ENCODE results near the gene THRAP3. TPM values are rescaled to one million over a fixed set of nuclear protein-coding genes. Genes with fewer than 3 reads are reported as not detected.
"Not testable (repeated sequence)": the region's sequence is repeated elsewhere in the genome, so short reads cannot be mapped to it uniquely, and the experiment has no call there.

Gene THRAP3
- total RNA-seq, 2 experiments from 2014 or later: 136 to 140 TPM

DNA sequence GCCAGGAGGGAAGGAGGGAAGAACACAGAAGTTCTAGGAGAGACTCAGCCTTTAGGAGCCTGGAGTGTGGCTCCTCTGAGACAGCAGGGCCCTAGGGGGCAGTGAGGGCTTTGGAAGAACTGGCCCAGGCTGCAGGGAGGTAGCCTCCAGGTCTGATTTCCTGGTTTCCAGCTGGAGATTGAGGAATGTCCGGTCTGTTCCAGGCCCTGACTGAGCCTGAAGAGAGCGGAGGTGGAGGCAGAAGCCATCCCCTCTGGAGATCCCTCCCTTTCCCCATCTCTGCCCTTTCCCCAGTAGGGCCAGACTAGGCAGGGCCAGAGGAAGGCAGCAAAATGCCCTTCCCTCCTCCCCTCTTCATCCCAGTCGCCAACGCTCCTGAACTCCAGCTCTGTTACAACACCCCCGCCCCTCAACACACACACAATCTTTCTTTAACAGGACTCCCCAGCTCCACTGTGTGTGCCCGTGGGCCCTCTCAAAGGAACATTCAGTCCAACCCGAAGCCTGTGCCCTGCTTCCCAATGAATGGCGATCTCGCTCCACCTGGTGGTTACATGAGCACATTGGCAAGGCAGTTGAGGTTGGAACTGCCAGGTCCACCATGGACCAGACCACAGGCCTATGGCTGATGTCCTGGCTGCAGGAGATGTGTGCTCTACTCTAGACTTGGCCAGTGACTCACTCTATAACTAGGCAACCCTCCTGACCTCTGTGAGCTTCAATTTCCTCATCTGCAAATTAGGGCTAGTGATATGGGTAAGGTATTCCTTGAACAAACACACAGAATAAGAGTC, 36.2 kb upstream of the THRAP3 start:
- DNase-seq (peak; percentile 87), ATAC-seq (peak; percentile 99)
- Mint-ChIP-seq H3K4me3 (no peak overlapping the region), H3K36me3 (ENCODE audit: low read depth) (no peaks in the 10 kb centered on the region), H3K9me3 (ENCODE audit: insufficient read depth) (no peaks in the 10 kb centered on the region), H3K27ac (peak overlapping the region; percentile 73), H3K27me3 (ENCODE audit: low read depth) (no peaks in the 10 kb centered on the region), H3K4me1 (ENCODE audit: low read depth) (peaks cover 5% of the 10 kb centered on the region)
- POLR2A ChIA-PET: interaction anchor here (0.7 to 2.2 kb wide), 6 partner anchors 28 to 38 kb away, joined by 3 to 27 read pairs (median 5); partner anchors contain the start of genes MAP7D1 and TRAPPC3
- CTCF ChIA-PET: interaction anchor here (0.5 to 8.5 kb wide), 34 partner anchors 9 to 234 kb away, joined by 3 to 209 read pairs (median 5); partner anchors contain the start of genes MAP7D1, THRAP3 and TRAPPC3

DNA sequence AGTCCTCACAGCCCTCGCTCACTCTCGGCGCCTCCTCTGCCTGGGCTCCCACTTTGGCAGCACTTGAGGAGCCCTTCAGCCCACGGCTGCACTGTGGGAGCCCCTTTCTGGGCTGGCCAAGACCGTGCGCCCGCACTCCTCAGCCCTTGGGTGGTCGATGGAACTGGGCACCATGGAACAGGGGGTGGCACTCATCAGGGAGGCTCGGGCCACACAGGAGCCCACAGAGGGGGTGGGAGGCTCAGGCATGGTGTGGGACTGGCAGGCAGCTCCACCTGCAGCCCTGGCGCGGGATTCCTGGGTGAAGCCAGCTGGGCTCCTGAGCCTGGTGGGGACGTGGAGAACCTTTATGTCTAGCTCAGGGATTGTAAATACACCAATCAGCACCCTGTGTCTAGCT, 27.4 kb upstream of the THRAP3 start:
- ATAC-seq; H3K4me3 Mint-ChIP-seq; DNase-seq; H3K27me3 Mint-ChIP-seq (ENCODE audit: low read depth); H3K27ac Mint-ChIP-seq; H3K4me1 Mint-ChIP-seq (ENCODE audit: low read depth); H3K9me3 Mint-ChIP-seq (ENCODE audit: insufficient read depth); POLR2A ChIA-PET; H3K36me3 Mint-ChIP-seq (ENCODE audit: low read depth): not testable (repeated sequence)
- CTCF ChIA-PET: interaction anchor here (1.9 kb wide), 1 partner anchor 8 kb away, joined by 4 read pairs; no protein-coding TSS in a partner anchor

DNA sequence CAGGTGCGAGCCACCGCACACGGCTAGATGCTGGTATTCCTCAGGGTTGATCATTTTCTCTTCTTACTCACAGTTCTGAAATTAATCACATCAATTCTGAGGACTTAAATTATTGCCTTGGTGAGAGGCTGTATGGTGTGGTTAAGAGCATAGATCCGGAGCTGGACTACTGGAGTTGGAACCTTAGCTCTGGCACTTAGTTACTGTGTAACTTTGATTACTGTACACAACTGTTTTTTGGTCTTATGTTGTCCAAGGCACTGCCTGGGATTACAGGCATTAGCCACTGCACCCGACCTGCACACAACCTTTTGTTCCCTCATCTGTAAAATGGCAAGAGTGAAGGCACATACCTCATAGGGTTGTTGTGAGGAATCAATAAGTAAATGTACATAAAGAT, 25.6 kb upstream of the THRAP3 start:
- Mint-ChIP-seq H3K4me1 (ENCODE audit: low read depth) (peaks cover 4% of the 10 kb centered on the region), H3K9me3 (ENCODE audit: insufficient read depth) (no peaks in the 10 kb centered on the region), H3K27me3 (ENCODE audit: low read depth) (peaks cover 2% of the 10 kb centered on the region), H3K27ac (no peak overlapping the region), H3K4me3 (no peak overlapping the region), H3K36me3 (ENCODE audit: low read depth) (no peaks in the 10 kb centered on the region)
- no peak for ATAC-seq
- ChIA-PET CTCF (no interaction called here), POLR2A (interaction anchor here (0.6 kb wide), 2 partner anchors 85 to 354 kb away, joined by 3 to 4 read pairs; no protein-coding TSS in a partner anchor)
- DNase-seq: no peak

DNA sequence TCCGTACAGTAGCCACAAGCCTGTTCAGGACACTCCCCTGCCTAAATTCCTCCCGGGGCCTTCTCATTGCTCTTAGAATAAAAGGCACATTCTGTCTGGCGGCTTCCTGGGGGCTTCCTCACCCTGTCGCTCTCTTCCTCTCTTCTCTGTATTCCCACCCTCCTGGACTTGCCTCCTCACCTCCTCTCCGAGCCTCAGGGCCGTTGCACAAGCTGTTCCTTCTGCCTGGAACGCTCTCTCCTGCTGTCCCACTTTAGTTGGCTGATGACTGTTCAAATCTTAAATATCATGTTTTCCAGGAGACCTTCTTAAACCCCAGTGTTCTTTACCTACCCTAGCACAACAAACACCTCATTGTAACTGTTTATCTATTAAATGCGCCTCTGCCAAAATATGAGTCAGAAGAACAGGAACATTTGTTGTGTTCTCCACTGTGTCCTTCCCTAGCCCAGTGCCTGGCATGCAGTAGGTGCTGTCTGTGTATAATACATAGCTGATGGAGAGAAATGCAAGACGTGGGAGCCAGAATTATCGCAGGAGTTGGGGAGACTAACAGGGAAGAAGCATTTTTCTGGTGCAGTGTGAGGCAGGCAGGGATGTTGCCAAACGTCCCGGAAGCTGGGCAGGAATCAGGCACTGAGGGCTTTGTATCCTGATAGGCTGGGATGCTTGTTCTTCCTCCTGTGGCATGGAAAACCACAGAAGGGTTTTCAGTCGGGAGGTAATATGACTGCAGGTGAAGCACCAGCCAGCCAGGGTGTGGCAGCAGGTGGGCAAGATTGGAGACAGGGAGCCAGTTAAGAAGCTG, 24.1 kb upstream of the THRAP3 start:
- Mint-ChIP-seq H3K9me3 (ENCODE audit: insufficient read depth) (no peaks in the 10 kb centered on the region), H3K4me3 (no peak overlapping the region), H3K27ac (no peak overlapping the region), H3K27me3 (ENCODE audit: low read depth) (peaks cover 2% of the 10 kb centered on the region), H3K36me3 (ENCODE audit: low read depth) (no peaks in the 10 kb centered on the region), H3K4me1 (ENCODE audit: low read depth) (peaks cover 4% of the 10 kb centered on the region)
- ChIA-PET POLR2A (no interaction called here), CTCF (interaction anchor here (1.2 kb wide), 1 partner anchor 63 kb away, joined by 3 read pairs; no protein-coding TSS in a partner anchor)
- DNase-seq (no peak), ATAC-seq (no peak)

DNA sequence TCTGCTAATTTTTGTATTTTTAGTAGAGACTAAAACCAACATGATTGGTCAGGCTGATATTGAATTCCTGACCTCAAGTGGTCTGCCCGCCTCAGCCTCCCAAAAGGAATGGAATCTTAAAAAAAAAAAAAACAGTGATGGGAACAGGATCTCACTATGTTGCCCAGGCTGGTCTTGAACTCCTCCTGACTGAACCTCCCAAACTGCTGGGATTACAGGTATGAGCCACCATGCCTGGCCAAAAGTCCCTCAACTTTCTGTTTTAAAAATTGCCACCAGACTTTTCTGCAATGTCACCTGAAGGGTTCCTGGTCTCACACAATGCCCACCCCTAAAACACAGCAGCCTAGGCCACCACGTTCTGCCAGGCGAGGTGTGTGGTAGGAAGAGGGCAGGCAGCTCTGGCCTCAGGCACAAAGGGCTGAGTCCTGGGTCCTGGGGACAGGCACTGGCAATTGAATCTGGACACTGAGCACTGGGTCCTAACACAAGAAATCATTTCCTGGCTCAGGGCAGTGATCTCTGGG, 21.2 kb upstream of the THRAP3 start:
- ChIA-PET CTCF (no interaction called here), POLR2A (no interaction called here)
- H3K4me3 Mint-ChIP-seq: no peak overlapping the region
- DNase-seq (no peak), ATAC-seq (no peak)
- H3K36me3 Mint-ChIP-seq (ENCODE audit: low read depth): no peaks in the 10 kb centered on the region
- H3K27ac Mint-ChIP-seq: no peak overlapping the region
- no peaks in the 10 kb centered on the region for H3K9me3 Mint-ChIP-seq (ENCODE audit: insufficient read depth)
- H3K4me1 Mint-ChIP-seq (ENCODE audit: low read depth): peaks cover 7% of the 10 kb centered on the region
- peaks cover 2% of the 10 kb centered on the region for H3K27me3 Mint-ChIP-seq (ENCODE audit: low read depth)

- Mint-ChIP-seq H3K4me1 (ENCODE audit: low read depth) (peaks cover 7% of the 10 kb centered on the region), H3K36me3 (ENCODE audit: low read depth) (no peaks in the 10 kb centered on the region), H3K27ac (no peak overlapping the region), H3K27me3 (ENCODE audit: low read depth) (peaks cover 2% of the 10 kb centered on the region), H3K9me3 (ENCODE audit: insufficient read depth) (no peaks in the 10 kb centered on the region), H3K4me3 (no peak overlapping the region)
- no peak for DNase-seq
- ATAC-seq: no peak
- POLR2A ChIA-PET: no interaction called here
- CTCF ChIA-PET: no interaction called here
Measured at GRCh38 chr1:36203554-36204346, 20.5 kb upstream of the THRAP3 start.

GRCh38 chr1:36204347-36204909, 19.8 kb upstream of the THRAP3 start:
- DNase-seq: no peak
- no peak overlapping the region for H3K27ac Mint-ChIP-seq
- H3K36me3 Mint-ChIP-seq (ENCODE audit: low read depth): no peaks in the 10 kb centered on the region
- POLR2A ChIA-PET: no interaction called here
- peaks cover 2% of the 10 kb centered on the region for H3K27me3 Mint-ChIP-seq (ENCODE audit: low read depth)
- peaks cover 7% of the 10 kb centered on the region for H3K4me1 Mint-ChIP-seq (ENCODE audit: low read depth)
- no peaks in the 10 kb centered on the region for H3K9me3 Mint-ChIP-seq (ENCODE audit: insufficient read depth)
- no peak overlapping the region for H3K4me3 Mint-ChIP-seq
- CTCF ChIA-PET: no interaction called here
- no peak for ATAC-seq

GRCh38 chr1:36206323-36206858, 17.9 kb upstream of the THRAP3 start:
- H3K4me3 Mint-ChIP-seq: no peak overlapping the region
- ATAC-seq: peak; percentile 30
- H3K4me1 Mint-ChIP-seq (ENCODE audit: low read depth): peaks cover 7% of the 10 kb centered on the region

GRCh38 chr1:36207339-36207738, 16.9 kb upstream of the THRAP3 start:
- ChIA-PET POLR2A (interaction anchor here (0.9 kb wide), 1 partner anchor 15 kb away, joined by 3 read pairs; no protein-coding TSS in a partner anchor), CTCF (interaction anchor here (1.3 kb wide), 1 partner anchor 58 kb away, joined by 5 read pairs; the partner anchor contains the start of gene TRAPPC3)

More at GRCh38 chr1:36206323-36206858, 17.9 kb upstream of the THRAP3 start:
- no peaks in the 10 kb centered on the region for H3K9me3 Mint-ChIP-seq (ENCODE audit: insufficient read depth)
- POLR2A ChIA-PET: interaction anchor here (0.9 to 1.6 kb wide), 2 partner anchors 16 to 31 kb away, joined by 3 read pairs; no protein-coding TSS in a partner anchor
- no peaks in the 10 kb centered on the region for H3K36me3 Mint-ChIP-seq (ENCODE audit: low read depth)
- DNase-seq: no peak
- CTCF ChIA-PET: interaction anchor here (1.3 kb wide), 1 partner anchor 57 kb away, joined by 5 read pairs; the partner anchor contains the start of gene TRAPPC3
- no peaks in the 10 kb centered on the region for H3K27me3 Mint-ChIP-seq (ENCODE audit: low read depth)
- no peak overlapping the region for H3K27ac Mint-ChIP-seq

GRCh38 chr1:36208978-36209703, 15.1 kb upstream of the THRAP3 start:
- peaks cover 15% of the 10 kb centered on the region for H3K4me1 Mint-ChIP-seq (ENCODE audit: low read depth)
- ChIA-PET POLR2A (interaction anchor here (0.6 to 1.9 kb wide), 2 partner anchors 15 to 66 kb away, joined by 4 to 6 read pairs; partner anchors contain the start of gene THRAP3), CTCF (no interaction called here)
- H3K36me3 Mint-ChIP-seq (ENCODE audit: low read depth): no peaks in the 10 kb centered on the region
- no peak for ATAC-seq
- no peaks in the 10 kb centered on the region for H3K9me3 Mint-ChIP-seq (ENCODE audit: insufficient read depth)
- H3K27me3 Mint-ChIP-seq (ENCODE audit: low read depth): no peaks in the 10 kb centered on the region
- no peak for DNase-seq
- H3K4me3 Mint-ChIP-seq: no peak overlapping the region
- no peak overlapping the region for H3K27ac Mint-ChIP-seq

More at GRCh38 chr1:36207339-36207738, 16.9 kb upstream of the THRAP3 start:
- no peak overlapping the region for H3K4me3 Mint-ChIP-seq
- H3K4me1 Mint-ChIP-seq (ENCODE audit: low read depth): peaks cover 7% of the 10 kb centered on the region
- no peaks in the 10 kb centered on the region for H3K36me3 Mint-ChIP-seq (ENCODE audit: low read depth)
- no peaks in the 10 kb centered on the region for H3K27me3 Mint-ChIP-seq (ENCODE audit: low read depth)
- no peak for ATAC-seq
- H3K9me3 Mint-ChIP-seq (ENCODE audit: insufficient read depth): no peaks in the 10 kb centered on the region
- no peak for DNase-seq
- no peak overlapping the region for H3K27ac Mint-ChIP-seq

Measured in activated CD8-positive, alpha-beta T cell treated with anti-CD3 and anti-CD28 coated beads, Interleukin-2, amount 10 ng/mL, durations not matched to agents 7 days and 5 days (primary cell).